NCI-H2107 treated with DMSO at 0.1 percent for 48 hours (cell line): ENCODE data around the gene VPS26B.

Experiments
- DNase-seq: peaks from one replicate; lab custom pipeline; 2025; ENCODE audit not compliant: unreplicated experiment; lab: John Stamatoyannopoulos, UW

VPS26B gene

GRCh38 chr11:134257101-134257500, 32.6 kb downstream of the VPS26B start:
- DNase-seq, result no peak

GRCh38 chr11:134258577-134258976, 34.1 kb downstream of the VPS26B start:
- DNase-seq, result no peak

GRCh38 chr11:134260503-134260902, 36.0 kb downstream of the VPS26B start:
- DNase-seq, result no peak

GRCh38 chr11:134260983-134261382, 36.5 kb downstream of the VPS26B start:
- DNase-seq, result no peak

GRCh38 chr11:134261626-134262488, 37.4 kb downstream of the VPS26B start:
- DNase-seq, result peak; percentile 24

- no peak for DNase-seq
These were observed 40.7 kb downstream of the VPS26B start for GRCh38 chr11:134264966-134265764.

- DNase-seq, result no peak
These were observed 42.0 kb downstream of the VPS26B start for GRCh38 chr11:134266440-134266839.

- no peak for DNase-seq
These were observed 42.4 kb downstream of the VPS26B start for GRCh38 chr11:134266841-134267251.

- DNase-seq, result peak; percentile 78
These were observed 43.0 kb downstream of the VPS26B start for GRCh38 chr11:134267461-134267860.

- no peak for DNase-seq
These were observed 43.5 kb downstream of the VPS26B start for GRCh38 chr11:134267966-134268365.

GRCh38 chr11:134270250-134270714, 45.8 kb downstream of the VPS26B start:
- peak; percentile 69 for DNase-seq

GRCh38 chr11:134271978-134272377, 47.5 kb downstream of the VPS26B start:
- no peak for DNase-seq

- peak; percentile 82 for DNase-seq
These were observed 48.2 kb downstream of the VPS26B start for GRCh38 chr11:134272381-134273316.

- DNase-seq, result no peak
These were observed 48.8 kb downstream of the VPS26B start for GRCh38 chr11:134273317-134273712.

GRCh38 chr11:134275188-134275533, 50.7 kb downstream of the VPS26B start:
- no peak for DNase-seq

- peak; percentile 52 for DNase-seq
These were observed 51.3 kb downstream of the VPS26B start, which contains the start of gene GLB1L3 for GRCh38 chr11:134275534-134276395. TSS of gene GLB1L3 (plus strand) at chr11:134276379. CDS start at chr11:134276741, 362 bp downstream.

- no peak for DNase-seq
These were observed 52.1 kb downstream of the VPS26B start for GRCh38 chr11:134276396-134277182.

GRCh38 chr11:134277183-134278001, 52.9 kb downstream of the VPS26B start:
- DNase-seq, result no peak
